ENCODE measurements around the gene AKAP6. TPM values are rescaled to one million over a fixed set of nuclear protein-coding genes. Genes with fewer than 3 reads are reported as not detected.

The AKAP6 gene
- total and polyA plus RNA-seq, 2 experiments from 2014 or later, result 0.38 to 0.42 TPM

GRCh38 chr14:32593290-32593942 is 264.3 kb downstream of the AKAP6 start (continued):
- TF ChIP-seq ZNF462 (CRISPR knock-in tag; IDR thresholded peaks at IDR 0.05), result no peak
- no peak for TF ChIP-seq ZNF114 (CRISPR knock-in tag; IDR thresholded peaks at IDR 0.05)
- TF ChIP-seq NANOG (IDR thresholded peaks at IDR 0.05; ENCODE audit: borderline replicate concordance), result no peak
- no peak for TF ChIP-seq ETS1 (IDR thresholded peaks at IDR 0.05)
- TF ChIP-seq EZH2phosphoT487 (IDR thresholded peaks at IDR 0.05; ENCODE audit: unreplicated experiment), result no peak
- TF ChIP-seq STAT1 (IDR thresholded peaks at IDR 0.05; ENCODE audit: unreplicated experiment), result no peak
- TF ChIP-seq POLR2AphosphoS5 (IDR thresholded peaks at IDR 0.05; ENCODE audit: low read depth), result no peak
- TF ChIP-seq CREB1 (CRISPR knock-in tag; IDR thresholded peaks at IDR 0.05; ENCODE audit: low read depth), result no peak
- TF ChIP-seq EZH2 (IDR thresholded peaks at IDR 0.05; ENCODE audit: low read depth, unreplicated experiment), result no peak

- Histone ChIP-seq H3K4me1 (ENCODE audit: insufficient read depth) (no peaks in the 10 kb centered on the region), H3K9me2 (ENCODE audit: insufficient read depth) (no peaks in the 10 kb centered on the region), H3K36me3 (ENCODE audit: insufficient read depth) (no peaks in the 10 kb centered on the region), H3F3A (replicated peaks; ENCODE audit: low read depth) (no peaks in the 10 kb centered on the region), H3K79me2 (replicated peaks; ENCODE audit: insufficient read depth) (no peaks in the 10 kb centered on the region), H3K4me2 (no peak overlapping the region), H3K4me3 (no peak overlapping the region), H3K27me3 (ENCODE audit: insufficient read depth) (no peaks in the 10 kb centered on the region), H2AFZ (no peak overlapping the region), H3K27ac (ENCODE audit: low read depth) (no peak overlapping the region), H4K20me1 (replicated peaks; ENCODE audit: insufficient read depth) (no peaks in the 10 kb centered on the region)
- Mint-ChIP-seq H3K36me3 (ENCODE audit: low read depth) (no peaks in the 10 kb centered on the region), H3K27me3 (ENCODE audit: insufficient read depth, low read depth, poor library complexity) (no peaks in the 10 kb centered on the region), H3K27ac (no peak overlapping the region), H3K9me3 (no peaks in the 10 kb centered on the region), H3K4me3 (no peak overlapping the region), H3K4me1 (no peaks in the 10 kb centered on the region)
- ATAC-seq, result no peak
- no peak for DNase-seq (ENCODE audit: low spot score)
- TF ChIP-seq ZNF331 (CRISPR knock-in tag; IDR thresholded peaks at IDR 0.05; ENCODE audit: low read depth) (no peak), ZNF114 (CRISPR knock-in tag; IDR thresholded peaks at IDR 0.05) (no peak), EZH2 (IDR thresholded peaks at IDR 0.05; ENCODE audit: low read depth, unreplicated experiment) (no peak), CTCF (conservative IDR thresholded peaks at IDR 0.05; ENCODE audit: low read depth in 2 of 2) (no peak), STAT1 (IDR thresholded peaks at IDR 0.05; ENCODE audit: unreplicated experiment) (no peak), POLR2AphosphoS5 (IDR thresholded peaks at IDR 0.05; ENCODE audit: low read depth) (no peak), NANOG (IDR thresholded peaks at IDR 0.05; ENCODE audit: borderline replicate concordance) (no peak)
These were observed 265.7 kb downstream of the AKAP6 start for GRCh38 chr14:32594766-32595165.

Measured in GM23338 (cell line).